ENCODE results near the gene SUGP1.
"Not testable (repeated sequence)": the region's sequence is repeated elsewhere in the genome, so short reads cannot be mapped to it uniquely, and the experiment has no call there.

SUGP1 gene

GRCh38 chr19:19261350-19262189, 58.7 kb downstream of the SUGP1 start:
- DNase-seq, result no peak

GRCh38 chr19:19260417-19261214, 59.7 kb downstream of the SUGP1 start:
- no peak for DNase-seq

DNA sequence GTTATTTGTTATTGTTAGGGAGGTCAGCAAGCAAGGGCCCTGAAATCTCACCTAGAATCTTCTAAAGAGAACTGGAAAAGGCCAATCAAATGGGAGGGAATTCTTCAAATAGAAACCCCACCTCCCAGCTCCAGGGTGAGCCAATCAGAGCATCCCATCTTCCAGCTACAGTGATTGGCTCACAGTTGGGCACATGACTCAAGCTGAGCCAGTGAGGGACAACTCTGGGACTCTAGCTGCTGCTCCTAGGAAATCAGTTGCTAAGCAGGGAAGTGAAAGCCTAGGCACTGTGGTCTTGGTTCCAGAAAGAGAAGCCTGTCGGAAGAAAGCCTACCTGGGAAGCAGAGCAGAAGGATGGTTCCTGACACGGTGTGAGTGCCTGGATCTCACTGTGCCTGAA, 60.6 kb downstream of the SUGP1 start:
- no peak for DNase-seq

DNA sequence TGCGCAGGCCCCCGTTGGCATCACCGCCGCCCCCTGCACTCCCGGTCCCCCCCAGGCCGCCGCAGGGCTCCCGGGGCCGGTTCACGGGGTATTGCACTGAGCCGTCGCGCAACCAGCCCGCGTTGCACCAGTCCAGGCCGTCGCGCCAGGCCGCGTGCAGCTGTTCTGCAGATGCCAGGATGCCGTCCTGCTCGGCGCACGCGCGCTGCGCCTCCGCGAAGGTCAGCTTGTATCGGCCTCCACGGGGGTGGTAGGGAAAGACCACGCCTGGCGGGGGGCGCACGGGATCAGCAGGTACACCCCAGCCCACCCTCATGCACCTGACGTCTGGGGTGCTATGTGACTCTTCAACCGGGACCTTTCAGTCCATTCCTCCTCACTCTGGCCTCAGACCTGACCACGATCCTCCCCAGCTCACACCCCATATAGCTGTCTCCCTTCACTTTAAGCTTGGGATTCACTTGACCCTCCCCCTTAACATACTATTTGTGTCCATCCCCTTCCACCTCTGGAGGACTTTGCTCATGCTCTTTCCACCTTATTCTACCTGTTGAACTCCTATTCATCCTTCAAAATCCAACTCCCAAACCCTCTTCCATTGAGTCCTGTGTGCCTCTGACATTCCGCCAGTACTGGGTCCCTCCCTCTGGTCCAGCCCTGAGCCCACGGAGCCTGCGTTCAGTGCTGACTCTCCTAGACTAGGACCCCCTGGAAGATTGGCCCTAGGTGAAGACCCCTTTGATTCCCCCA, 61.5 kb downstream of the SUGP1 start:
- DNase-seq, result no peak

GRCh38 chr19:19257836-19258588, 62.3 kb downstream of the SUGP1 start:
- no peak for DNase-seq

GRCh38 chr19:19257137-19257536, 63.2 kb downstream of the SUGP1 start:
- no peak for DNase-seq

- DNase-seq, result no peak
These were observed 64.0 kb downstream of the SUGP1 start for GRCh38 chr19:19256072-19256969.

DNA sequence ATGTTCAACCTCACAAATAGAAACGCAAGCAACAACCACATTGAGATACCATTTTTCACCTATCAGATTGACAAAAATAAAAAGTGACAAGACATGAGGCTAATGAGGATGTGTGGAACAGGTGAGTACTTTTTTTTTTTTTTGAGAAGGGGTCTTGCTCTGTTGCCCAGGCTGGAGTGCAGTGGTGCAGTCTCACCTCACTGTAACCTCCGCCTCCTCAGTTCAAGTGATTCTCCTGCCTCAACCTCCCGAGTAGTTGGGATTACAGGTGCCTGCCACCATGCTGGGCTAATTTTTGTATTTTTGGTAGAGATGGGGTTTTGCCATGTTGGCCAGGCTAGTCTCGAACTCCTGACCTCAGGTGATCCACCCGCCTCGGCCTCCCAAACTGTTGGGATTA, 66.9 kb downstream of the SUGP1 start:
- not testable (repeated sequence) for DNase-seq

DNA sequence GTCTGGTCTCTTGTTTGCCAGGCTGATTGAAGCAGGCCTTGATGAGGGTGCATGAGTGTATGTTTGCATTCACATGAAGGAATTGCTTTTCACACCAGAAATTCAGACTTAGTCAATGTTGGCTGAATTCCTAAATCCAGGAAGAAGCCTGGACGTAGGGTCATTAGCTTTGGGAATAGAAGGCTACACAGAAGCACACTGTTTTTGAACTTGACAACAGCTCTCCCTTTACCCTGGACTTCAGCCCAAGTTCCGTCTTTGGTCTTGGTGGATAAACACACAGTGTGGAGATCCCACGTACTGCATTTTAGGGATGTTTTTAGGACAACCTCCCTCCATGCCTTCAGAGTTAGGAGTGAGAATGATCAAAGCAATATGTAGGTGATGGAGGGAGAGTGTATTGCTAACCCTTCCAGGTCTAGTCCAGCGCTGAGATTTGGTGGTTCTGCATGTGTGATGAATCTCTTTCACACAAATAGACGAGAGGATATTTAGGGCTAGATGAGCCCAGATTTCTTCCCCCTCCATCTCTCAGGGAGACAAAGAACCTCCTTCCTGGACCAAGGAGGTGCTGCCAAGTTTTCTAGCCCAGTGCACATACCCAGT, 70.0 kb downstream of the SUGP1 start:
- DNase-seq, result no peak

- no peak for DNase-seq
These were observed 79.8 kb downstream of the SUGP1 start for GRCh38 chr19:19240476-19240875.

DNA sequence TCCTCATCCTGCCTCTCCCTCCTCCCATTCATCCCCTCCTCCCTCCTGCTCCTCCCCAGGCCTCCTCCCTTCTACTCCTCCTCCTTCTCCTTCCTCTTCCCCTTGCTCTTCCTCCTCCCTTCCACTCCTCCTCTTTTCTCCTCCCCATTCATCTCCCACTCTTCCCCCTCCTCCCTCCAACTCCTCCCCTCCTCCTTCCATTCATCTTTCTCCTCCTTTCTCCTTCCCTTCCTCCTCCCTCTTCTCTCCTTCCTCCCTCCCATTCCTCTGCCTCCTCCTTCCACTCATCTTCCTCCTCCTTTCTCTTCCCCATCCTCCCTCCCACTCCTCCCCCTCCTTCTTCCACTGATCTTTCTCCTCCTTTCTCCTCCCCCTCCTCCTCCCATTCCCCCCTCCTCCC, 80.6 kb downstream of the SUGP1 start:
- no peak for DNase-seq

DNA sequence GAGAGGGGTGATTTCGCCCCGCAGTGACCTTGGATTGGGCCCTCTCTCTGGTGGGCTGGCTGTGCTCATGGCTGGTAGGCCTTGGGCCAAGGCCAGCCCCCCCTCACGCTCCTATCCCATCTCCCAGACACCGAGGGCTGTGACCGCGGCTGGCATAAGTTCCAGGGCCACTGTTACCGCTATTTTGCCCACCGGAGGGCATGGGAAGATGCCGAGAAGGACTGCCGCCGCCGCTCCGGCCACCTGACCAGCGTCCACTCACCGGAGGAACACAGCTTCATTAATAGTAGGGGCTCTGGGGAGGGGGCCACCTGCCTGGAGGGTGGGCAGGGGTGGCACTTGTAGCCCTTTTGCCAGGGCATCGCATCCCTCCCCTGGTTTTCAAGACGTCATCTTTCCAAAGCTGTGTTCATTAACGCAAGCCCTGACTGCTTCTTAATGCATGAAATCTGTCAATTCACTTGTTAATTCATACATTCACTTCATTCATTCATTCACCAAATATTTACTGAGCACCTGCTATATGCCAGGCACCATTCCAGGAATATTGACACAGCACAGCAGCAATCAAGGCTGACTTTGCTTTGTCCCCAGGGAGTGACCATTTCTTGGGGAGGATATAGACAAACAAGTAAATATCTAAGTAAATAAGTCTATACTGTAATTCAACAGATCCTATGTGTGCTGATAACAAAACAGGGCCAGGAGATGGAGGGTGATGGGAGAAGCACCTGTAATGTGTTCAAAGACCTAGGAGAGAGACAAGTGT, 82.0 kb downstream of the SUGP1 start:
- DNase-seq, result no peak

GRCh38 chr19:19236173-19236572, 84.1 kb downstream of the SUGP1 start:
- DNase-seq, result no peak

GRCh38 chr19:19234220-19234816, 86.0 kb downstream of the SUGP1 start:
- no peak for DNase-seq

DNA sequence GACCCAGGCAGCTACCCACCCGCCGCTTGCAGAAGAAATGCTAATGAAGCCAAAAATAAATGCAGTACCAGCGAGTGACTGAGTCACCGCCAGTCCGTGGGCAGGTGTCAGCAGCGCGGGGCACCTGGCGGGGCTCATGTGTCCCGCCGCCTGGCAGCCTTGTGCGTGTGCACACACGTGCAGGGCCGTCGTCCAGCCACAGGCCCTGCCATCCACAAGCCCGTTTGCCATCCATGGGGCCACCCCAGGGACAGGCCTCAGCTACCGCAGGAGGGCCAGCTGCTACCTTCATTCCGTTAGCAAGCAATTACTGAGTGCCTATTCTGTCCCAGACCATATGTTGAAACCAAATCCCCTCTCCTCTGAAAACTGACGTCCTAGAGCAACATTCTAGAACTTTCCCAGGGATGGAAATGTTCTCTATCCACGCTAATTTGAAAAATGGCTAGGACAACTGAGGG, 88.0 kb downstream of the SUGP1 start:
- no peak for DNase-seq

- no peak for DNase-seq
These were observed 89.3 kb downstream of the SUGP1 start for GRCh38 chr19:19230999-19231398.

DNA sequence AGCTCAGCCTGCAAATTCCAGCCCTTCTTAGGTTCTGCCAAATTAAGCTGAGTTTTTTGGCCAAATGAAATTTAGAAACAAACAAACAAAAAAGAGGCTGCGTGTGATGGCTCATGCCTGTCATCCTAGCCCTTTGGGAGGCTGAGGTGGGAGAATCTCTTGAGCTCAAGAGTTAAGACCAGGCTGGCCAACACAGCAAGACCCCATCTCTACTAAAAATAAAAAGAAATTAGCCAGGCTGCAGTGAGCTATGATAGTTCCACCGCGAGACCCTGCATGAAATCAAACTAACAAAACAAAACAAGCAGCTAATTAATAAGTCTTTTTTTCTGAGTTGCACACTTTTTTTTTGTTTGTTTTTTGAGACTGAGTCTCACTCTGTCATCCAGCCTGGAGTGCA, 90.6 kb downstream of the SUGP1 start:
- no peak for DNase-seq

- no peak for DNase-seq
These were observed 93.1 kb downstream of the SUGP1 start for GRCh38 chr19:19227217-19227616.

- no peak for DNase-seq
These were observed 93.6 kb downstream of the SUGP1 start for GRCh38 chr19:19226663-19227062.

DNA sequence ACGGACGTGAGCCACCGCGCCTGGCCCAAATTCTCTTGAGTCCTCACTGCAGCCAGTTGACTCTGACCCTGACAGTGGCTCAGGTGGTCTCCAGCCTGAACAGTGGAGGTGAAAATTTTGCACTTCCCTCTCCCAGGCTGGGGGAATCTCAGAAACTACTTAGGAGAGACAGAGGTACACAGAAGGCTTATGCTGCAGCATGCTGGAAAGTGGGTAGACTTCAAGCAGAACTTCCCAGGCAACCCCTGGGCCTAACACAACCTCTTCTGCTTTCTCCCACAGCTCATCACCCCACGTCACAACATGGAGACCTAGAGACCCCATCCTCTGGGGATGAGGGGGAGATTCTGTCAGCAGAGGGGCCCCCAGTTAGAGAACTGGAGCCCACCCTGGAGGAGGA, 94.1 kb downstream of the SUGP1 start:
- DNase-seq, result no peak

All from right forelimb (tissue), 1 donor.